WTC11 (cell line): ENCODE measurements around the gene SMAD6. TPM values are rescaled to one million over a fixed set of nuclear protein-coding genes. Genes with fewer than 3 reads are reported as not detected.

Source experiments
- ATAC-seq: fragments of 200-7000 bp; cut with Tn5 transposase; 2 replicates; pipeline ENCODE4 v1.10.0; 2021; ENCODE audit warnings: mild to moderate bottlenecking, moderate library complexity
- CTCF ChIA-PET: fragments of 300-600 bp; sonication (Branson Sonifier 250); formaldehyde crosslinking; loops from one replicate; lab custom pipeline; 2021; ENCODE audit warnings: antibody characterized with exemption; lab: Charles Lee
- POLR2A ChIA-PET: fragments of 350-600 bp; sonication (Branson Sonifier 250); formaldehyde crosslinking; loops from one replicate; lab custom pipeline; 2021; ENCODE audit warnings: antibody characterized with exemption; lab: Charles Lee
- DNase-seq: peaks from one replicate; pipeline ENCODE4 v3.0.0; 2021; ENCODE audit warnings: low spot score
- H3K27ac Mint-ChIP-seq: 2 replicates; pipeline ENCODE4 v1.8.0; 2021; ENCODE audit warnings: mixed read lengths
- H3K27me3 Mint-ChIP-seq: 2 replicates; pipeline ENCODE4 v1.8.0; 2021; ENCODE audit warnings: low read depth, mild to moderate bottlenecking, moderate library complexity, mixed read lengths
- H3K36me3 Mint-ChIP-seq: 2 replicates; pipeline ENCODE4 v1.8.0; 2021; ENCODE audit warnings: mixed read lengths
- H3K4me1 Mint-ChIP-seq: 2 replicates; pipeline ENCODE4 v1.8.0; 2022; ENCODE audit warnings: mixed read lengths
- H3K4me3 Mint-ChIP-seq: 2 replicates; pipeline ENCODE4 v1.8.0; 2021; ENCODE audit warnings: mild to moderate bottlenecking, moderate library complexity, mixed read lengths
- H3K9me3 Mint-ChIP-seq: 2 replicates; pipeline ENCODE4 v1.8.0; 2021; ENCODE audit warnings: mixed read lengths
- CBFB ChIP-seq: sonication (generic); formaldehyde crosslinking; IDR thresholded peaks from 2 replicates; pipeline ENCODE4 v1.8.1; 2022; ENCODE audit warnings: mild to moderate bottlenecking, low read depth, missing genetic modification reagents
- CREB1 ChIP-seq: sonication (generic); formaldehyde crosslinking; IDR thresholded peaks from 2 replicates; pipeline ENCODE4 v1.8.0; 2023; ENCODE audit warnings: mild to moderate bottlenecking, missing genetic modification reagents
- EMX1 ChIP-seq: fragments of 250-450 bp; sonication (Bioruptor Pico); IDR thresholded peaks from 2 replicates; pipeline ENCODE4 v1.8.0; 2021; ENCODE audit warnings: mild to moderate bottlenecking
- NFATC4 ChIP-seq: fragments of 250-450 bp; sonication (Bioruptor Pico); IDR thresholded peaks from 2 replicates; pipeline ENCODE4 v1.9.0; 2021; ENCODE audit warnings: mild to moderate bottlenecking
- ZNF138 ChIP-seq: sonication (generic); formaldehyde crosslinking; conservative IDR thresholded peaks from 2 replicates; pipeline ENCODE4 v1.8.1; 2022; ENCODE audit warnings: mild to moderate bottlenecking, moderate library complexity, missing genetic modification reagents
- ZNF317 ChIP-seq: sonication (generic); formaldehyde crosslinking; IDR thresholded peaks from 2 replicates; pipeline ENCODE4 v1.8.1; 2023; ENCODE audit warnings: low read depth, mild to moderate bottlenecking, moderate library complexity, missing genetic modification reagents, borderline replicate concordance
- ZNF423 ChIP-seq: fragments of 250-450 bp; sonication (Bioruptor Pico); IDR thresholded peaks from 2 replicates; pipeline ENCODE4 v2.1.2; 2022; ENCODE audit warnings: mild to moderate bottlenecking, moderate library complexity
- total RNA-seq: library from RNA; stranded (reverse); gene quantifications from 3 replicates; pipeline ENCODE4 v1.2.3, GENCODE V29; 2021
- TF ChIP-seq, protein P1 (sequence below): sonication (generic); formaldehyde crosslinking; IDR thresholded peaks from 2 replicates; pipeline ENCODE4 v1.8.1; 2022; ENCODE audit warnings: mild to moderate bottlenecking, moderate library complexity, missing genetic modification reagents
- TF ChIP-seq, protein P2 (sequence below): fragments of 250-450 bp; sonication (Bioruptor Pico); IDR thresholded peaks from 2 replicates; pipeline ENCODE4 v1.9.0; 2021; ENCODE audit warnings: mild to moderate bottlenecking
- TF ChIP-seq, protein P3 (sequence below): sonication (generic); formaldehyde crosslinking; IDR thresholded peaks from 2 replicates; pipeline ENCODE4 v1.8.1; 2023; ENCODE audit warnings: mild to moderate bottlenecking, missing genetic modification reagents, moderate library complexity

The SMAD6 gene
- total RNA-seq, 1 experiment from 2014 or later, result 13.9 TPM

DNA sequence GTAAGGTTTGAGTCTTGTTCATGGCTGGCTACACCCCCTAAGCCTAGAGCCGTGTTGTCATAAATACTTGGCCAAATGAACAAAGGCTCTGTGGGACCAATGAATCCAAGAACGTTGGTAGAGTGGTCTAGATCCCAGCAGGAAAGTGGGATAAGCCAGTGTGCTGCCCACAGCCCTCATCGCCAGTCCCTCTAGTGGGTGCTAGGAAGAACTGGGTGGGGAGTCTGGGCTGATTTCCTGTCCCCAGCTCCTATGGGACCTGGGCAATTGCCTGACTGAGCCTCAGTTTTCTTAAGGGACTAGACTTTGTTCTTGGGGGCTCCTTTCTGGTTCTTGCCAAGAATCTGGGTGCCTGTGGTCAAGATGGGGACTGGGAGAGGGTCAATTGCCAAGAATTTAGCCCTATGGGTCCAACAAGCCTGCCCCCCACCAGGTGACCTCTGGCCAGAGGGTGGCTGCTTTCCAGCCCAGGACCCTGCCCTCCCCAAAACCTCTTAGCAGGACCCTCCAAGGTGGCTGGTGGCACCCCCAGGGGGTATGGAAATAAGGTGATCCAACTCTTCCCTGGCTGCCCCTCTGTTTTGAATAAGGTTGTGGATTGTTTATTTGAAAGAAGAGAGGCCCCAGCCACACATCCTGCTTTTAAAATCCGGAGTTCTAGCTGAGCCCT, 42.7 kb downstream of the SMAD6 start:
- CTCF ChIA-PET, result interaction anchor here (0.6 to 2.1 kb wide), 6 partner anchors 9 to 308 kb away, joined by 3 to 9 read pairs (median 4); no protein-coding TSS in a partner anchor

DNA sequence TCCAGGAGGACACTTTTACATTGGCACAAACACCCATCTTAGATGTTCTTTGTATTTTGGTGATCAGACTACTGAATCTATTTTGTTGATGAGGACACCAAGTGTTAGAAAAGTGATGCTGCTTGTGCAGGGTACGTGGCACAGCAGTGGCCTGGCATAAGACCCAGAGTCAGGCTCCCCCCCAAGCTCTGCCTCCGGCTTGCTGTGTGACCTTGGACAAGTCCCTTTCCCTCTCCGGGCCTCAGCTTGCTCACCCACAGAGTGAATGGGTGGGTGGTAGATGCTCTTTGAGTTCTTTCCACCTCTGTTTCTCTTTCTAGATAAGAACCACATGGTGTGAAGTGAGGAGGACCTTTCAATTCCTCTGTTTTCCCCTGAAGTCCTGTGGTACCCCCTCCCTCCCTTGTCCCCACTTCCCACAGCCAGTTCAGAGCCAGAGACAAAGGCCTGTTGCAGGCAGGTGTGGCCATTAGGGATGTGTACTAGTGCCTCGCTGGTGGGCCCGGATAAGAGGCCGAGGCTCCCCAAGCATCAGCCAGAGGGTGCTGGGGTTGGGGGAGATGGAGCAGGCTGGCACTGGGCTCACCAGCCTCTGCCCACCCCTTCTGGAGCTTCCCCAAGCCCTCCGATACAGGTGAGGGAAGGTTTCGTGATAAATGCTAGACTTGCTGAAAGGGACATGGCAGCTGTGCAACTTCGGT, 43.6 kb downstream of the SMAD6 start:
- Mint-ChIP-seq H3K4me1 (peaks cover 71% of the 10 kb centered on the region), H3K4me3 (no peak overlapping the region; the same call in 1 of the 2 replicates), H3K27me3 (no peaks in the 10 kb centered on the region), H3K9me3 (no peaks in the 10 kb centered on the region), H3K27ac (peak overlapping the region; percentile 94), H3K36me3 (no peaks in the 10 kb centered on the region)
- no peak for DNase-seq
- ChIA-PET POLR2A (interaction anchor here (0.7 kb wide), 1 partner anchor 13 kb away, joined by 3 read pairs; no protein-coding TSS in a partner anchor), CTCF (interaction anchor here (1.0 to 2.1 kb wide), 6 partner anchors 39 to 127 kb away, joined by 3 to 9 read pairs (median 6); no protein-coding TSS in a partner anchor)
- TF ChIP-seq, protein P1, sequence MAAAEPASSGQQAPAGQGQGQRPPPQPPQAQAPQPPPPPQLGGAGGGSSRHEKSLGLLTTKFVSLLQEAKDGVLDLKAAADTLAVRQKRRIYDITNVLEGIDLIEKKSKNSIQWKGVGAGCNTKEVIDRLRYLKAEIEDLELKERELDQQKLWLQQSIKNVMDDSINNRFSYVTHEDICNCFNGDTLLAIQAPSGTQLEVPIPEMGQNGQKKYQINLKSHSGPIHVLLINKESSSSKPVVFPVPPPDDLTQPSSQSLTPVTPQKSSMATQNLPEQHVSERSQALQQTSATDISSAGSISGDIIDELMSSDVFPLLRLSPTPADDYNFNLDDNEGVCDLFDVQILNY (CRISPR knock-in tag), result no peak
- TF ChIP-seq ZNF317 (no peak), CREB1 (CRISPR knock-in tag) (no peak), CBFB (CRISPR knock-in tag) (no peak), NFATC4 (CRISPR knock-in tag) (no peak), EMX1 (CRISPR knock-in tag) (no peak)
- ATAC-seq, result no peak

More for the DNA sequence above, 42.7 kb downstream of the SMAD6 start:
- POLR2A ChIA-PET, result no interaction called here
- Mint-ChIP-seq H3K27ac (peak overlapping the region; percentile 97), H3K36me3 (no peaks in the 10 kb centered on the region), H3K27me3 (no peaks in the 10 kb centered on the region), H3K4me1 (peaks cover 64% of the 10 kb centered on the region), H3K4me3 (no peak overlapping the region; the same call in 1 of the 2 replicates), H3K9me3 (no peaks in the 10 kb centered on the region)
- no peak for TF ChIP-seq ZNF423 (CRISPR knock-in tag)
- TF ChIP-seq, protein P2, sequence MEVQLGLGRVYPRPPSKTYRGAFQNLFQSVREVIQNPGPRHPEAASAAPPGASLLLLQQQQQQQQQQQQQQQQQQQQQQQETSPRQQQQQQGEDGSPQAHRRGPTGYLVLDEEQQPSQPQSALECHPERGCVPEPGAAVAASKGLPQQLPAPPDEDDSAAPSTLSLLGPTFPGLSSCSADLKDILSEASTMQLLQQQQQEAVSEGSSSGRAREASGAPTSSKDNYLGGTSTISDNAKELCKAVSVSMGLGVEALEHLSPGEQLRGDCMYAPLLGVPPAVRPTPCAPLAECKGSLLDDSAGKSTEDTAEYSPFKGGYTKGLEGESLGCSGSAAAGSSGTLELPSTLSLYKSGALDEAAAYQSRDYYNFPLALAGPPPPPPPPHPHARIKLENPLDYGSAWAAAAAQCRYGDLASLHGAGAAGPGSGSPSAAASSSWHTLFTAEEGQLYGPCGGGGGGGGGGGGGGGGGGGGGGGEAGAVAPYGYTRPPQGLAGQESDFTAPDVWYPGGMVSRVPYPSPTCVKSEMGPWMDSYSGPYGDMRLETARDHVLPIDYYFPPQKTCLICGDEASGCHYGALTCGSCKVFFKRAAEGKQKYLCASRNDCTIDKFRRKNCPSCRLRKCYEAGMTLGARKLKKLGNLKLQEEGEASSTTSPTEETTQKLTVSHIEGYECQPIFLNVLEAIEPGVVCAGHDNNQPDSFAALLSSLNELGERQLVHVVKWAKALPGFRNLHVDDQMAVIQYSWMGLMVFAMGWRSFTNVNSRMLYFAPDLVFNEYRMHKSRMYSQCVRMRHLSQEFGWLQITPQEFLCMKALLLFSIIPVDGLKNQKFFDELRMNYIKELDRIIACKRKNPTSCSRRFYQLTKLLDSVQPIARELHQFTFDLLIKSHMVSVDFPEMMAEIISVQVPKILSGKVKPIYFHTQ (CRISPR knock-in tag), result no peak
- DNase-seq (no peak), ATAC-seq (peak; percentile 15; the same call in 1 of the 2 replicates)

DNA sequence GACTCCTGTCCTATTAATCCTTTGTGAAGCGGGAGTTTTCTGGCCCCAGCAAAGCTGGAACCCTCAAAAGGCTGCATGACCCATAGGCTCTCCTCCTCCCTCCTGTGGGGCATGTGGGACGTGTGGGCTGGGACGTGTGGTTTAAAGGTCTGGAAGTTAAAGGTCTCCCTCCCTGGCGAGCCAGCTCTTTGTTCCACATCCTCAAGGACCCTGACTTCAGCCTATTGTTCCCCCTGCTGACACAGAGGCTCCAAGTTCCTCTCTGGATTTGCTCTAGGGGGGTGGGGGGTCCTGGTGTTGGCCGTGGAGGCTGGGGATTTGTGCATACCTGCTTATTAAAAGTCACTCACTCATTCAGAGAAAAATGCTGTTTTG, 44.2 kb downstream of the SMAD6 start:
- H3K27ac Mint-ChIP-seq, result peak overlapping the region; percentile 26; the same call in 1 of the 2 replicates
- POLR2A ChIA-PET, result interaction anchor here (0.7 kb wide), 1 partner anchor 13 kb away, joined by 3 read pairs; no protein-coding TSS in a partner anchor
- no peak for TF ChIP-seq CREB1 (CRISPR knock-in tag)
- TF ChIP-seq ZNF317, result no peak
- TF ChIP-seq, protein P2 (CRISPR knock-in tag), result no peak
- TF ChIP-seq, protein P3, sequence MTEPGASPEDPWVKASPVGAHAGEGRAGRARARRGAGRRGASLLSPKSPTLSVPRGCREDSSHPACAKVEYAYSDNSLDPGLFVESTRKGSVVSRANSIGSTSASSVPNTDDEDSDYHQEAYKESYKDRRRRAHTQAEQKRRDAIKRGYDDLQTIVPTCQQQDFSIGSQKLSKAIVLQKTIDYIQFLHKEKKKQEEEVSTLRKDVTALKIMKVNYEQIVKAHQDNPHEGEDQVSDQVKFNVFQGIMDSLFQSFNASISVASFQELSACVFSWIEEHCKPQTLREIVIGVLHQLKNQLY (CRISPR knock-in tag), result no peak
- no peak for TF ChIP-seq ZNF138 (CRISPR knock-in tag)
- TF ChIP-seq, all 79 proteins: peak for 0
- CTCF ChIA-PET, result interaction anchor here (1.0 to 2.1 kb wide), 6 partner anchors 39 to 127 kb away, joined by 3 to 9 read pairs (median 6); no protein-coding TSS in a partner anchor
- H3K36me3 Mint-ChIP-seq, result no peaks in the 10 kb centered on the region
- no peak for ATAC-seq
- peaks cover 76% of the 10 kb centered on the region for H3K4me1 Mint-ChIP-seq
- H3K4me3 Mint-ChIP-seq, result no peak overlapping the region
- H3K9me3 Mint-ChIP-seq, result no peaks in the 10 kb centered on the region
- no peak for DNase-seq
- H3K27me3 Mint-ChIP-seq, result no peaks in the 10 kb centered on the region
